Measurements from ENCODE around the gene LHX4. TPM values are rescaled to one million over a fixed set of nuclear protein-coding genes. Genes with fewer than 3 reads are reported as not detected.
A peak's percentile ranks its signal among the peaks of the same experiment; 100 is the strongest.

Gene LHX4
- total RNA-seq, 1 donor from 2014 or later = not detected

- no peak overlapping the region for H3K4me3 ChIP-seq (ENCODE audit: low read depth, low read length)
- TF ChIP-seq CTCF (conservative IDR thresholded peaks at IDR 0.05; ENCODE audit: low read depth, low read length) = no peak
- no peak for DNase-seq (ENCODE audit: low read depth)
Measured at GRCh38 chr1:180295999-180296398, 65.9 kb downstream of the LHX4 start.

- no peak for TF ChIP-seq CTCF (conservative IDR thresholded peaks at IDR 0.05; ENCODE audit: low read depth, low read length)
- no peak for DNase-seq (ENCODE audit: low read depth)
- no peak overlapping the region for H3K4me3 ChIP-seq (ENCODE audit: low read depth, low read length)
Measured at GRCh38 chr1:180299479-180300221, 69.6 kb downstream of the LHX4 start.

GRCh38 chr1:180301135-180301742, 71.2 kb downstream of the LHX4 start:
- no peak for DNase-seq (ENCODE audit: low read depth)
- H3K4me3 ChIP-seq (ENCODE audit: low read depth, low read length) = no peak overlapping the region
- TF ChIP-seq CTCF (conservative IDR thresholded peaks at IDR 0.05; ENCODE audit: low read depth, low read length) = no peak

GRCh38 chr1:180309338-180309737, 79.3 kb downstream of the LHX4 start:
- no peak overlapping the region for H3K4me3 ChIP-seq (ENCODE audit: low read depth, low read length)
- no peak for TF ChIP-seq CTCF (conservative IDR thresholded peaks at IDR 0.05; ENCODE audit: low read depth, low read length)
- DNase-seq (ENCODE audit: low read depth) = peak; percentile 83

GRCh38 chr1:180310095-180310494, 80.0 kb downstream of the LHX4 start:
- no peak for DNase-seq (ENCODE audit: low read depth)
- no peak for TF ChIP-seq CTCF (conservative IDR thresholded peaks at IDR 0.05; ENCODE audit: low read depth, low read length)
- no peak overlapping the region for H3K4me3 ChIP-seq (ENCODE audit: low read depth, low read length)

GRCh38 chr1:180311011-180311730, 81.1 kb downstream of the LHX4 start:
- no peak for TF ChIP-seq CTCF (conservative IDR thresholded peaks at IDR 0.05; ENCODE audit: low read depth, low read length)
- no peak for DNase-seq (ENCODE audit: low read depth)
- no peak overlapping the region for H3K4me3 ChIP-seq (ENCODE audit: low read depth, low read length)
